ENCODE measurements around the gene SP5.
A peak's percentile ranks its signal among the peaks of the same experiment; 100 is the strongest.

SP5 gene

DNA sequence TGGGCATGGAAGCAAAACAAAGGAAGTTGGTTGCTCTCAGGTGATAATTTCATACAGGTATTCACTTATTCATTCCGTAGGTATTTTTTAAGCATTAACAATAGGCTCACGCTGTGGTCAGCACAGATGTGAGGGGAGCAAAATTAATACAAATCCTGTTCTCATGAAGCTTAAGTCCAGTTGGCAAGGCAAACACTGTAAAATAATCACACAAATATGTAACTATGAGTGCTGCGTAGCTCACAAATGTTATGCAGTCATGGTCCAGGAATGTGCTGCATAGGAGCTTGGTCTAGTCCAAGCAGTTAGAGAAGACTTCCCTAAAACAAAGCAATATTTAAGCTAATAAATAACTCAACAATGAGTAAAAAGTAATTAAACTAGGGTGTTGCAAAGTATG lies 23.9 kb downstream of the SP5 start:
- H2BK12ac ChIP-seq (ENCODE audit: low read length in 2 of 2), result no peak overlapping the region
- no peak overlapping the region for H4K91ac ChIP-seq (ENCODE audit: low read length)
- H2AFZ ChIP-seq (ENCODE audit: low read depth, low read length), result no peak overlapping the region
- no peak overlapping the region for H3K4ac ChIP-seq (ENCODE audit: low read depth in 1 of 2, low read length in 2 of 2)
- H3K9ac ChIP-seq (ENCODE audit: low read length), result peak overlapping the region; percentile 59
- no peak overlapping the region for H3K14ac ChIP-seq (ENCODE audit: low read length in 2 of 2)
- no peaks in the 10 kb centered on the region for H3K9me3 ChIP-seq (ENCODE audit: control insufficient read depth, low read length)
- no CpG with 5 or more reads among the region's 3 CpGs for WGBS
- H3K79me1 ChIP-seq (replicated peaks; ENCODE audit: low read length, poor library complexity, severe bottlenecking), result no peaks in the 10 kb centered on the region
- peaks cover 7% of the 10 kb centered on the region for H3K4me1 ChIP-seq (ENCODE audit: control insufficient read depth, insufficient read depth, low read depth, low read length)
- H3K27ac ChIP-seq (ENCODE audit: low read length, poor library complexity, severe bottlenecking), result peak overlapping the region; percentile 54
- no peak overlapping the region for H2BK5ac ChIP-seq (ENCODE audit: low read depth, low read length, poor library complexity, severe bottlenecking)
- no peaks in the 10 kb centered on the region for H3K27me3 ChIP-seq (ENCODE audit: control insufficient read depth in 1 of 2, insufficient read depth in 1 of 2, low read length in 2 of 2)
- H2BK120ac ChIP-seq (ENCODE audit: low read depth, low read length), result no peak overlapping the region
- no peak overlapping the region for H3K4me3 ChIP-seq (ENCODE audit: insufficient read depth in 1 of 2, low read depth in 1 of 2, low read length in 2 of 2)
- H2AK5ac ChIP-seq (ENCODE audit: low read length, severe bottlenecking), result no peak overlapping the region
- DNase-seq, result peak; percentile 64
- H3K18ac ChIP-seq (ENCODE audit: low read depth in 1 of 2, low read length in 2 of 2), result no peak overlapping the region
- no peak overlapping the region for H4K8ac ChIP-seq (ENCODE audit: low read length)
- no peak overlapping the region for H2BK15ac ChIP-seq (ENCODE audit: low read depth, poor library complexity, severe bottlenecking)
- H3K36me3 ChIP-seq (ENCODE audit: control insufficient read depth in 1 of 2, insufficient read depth in 2 of 2, low read depth in 1 of 2, low read length in 2 of 2), result no peaks in the 10 kb centered on the region
- no peak overlapping the region for H3K4me2 ChIP-seq (ENCODE audit: low read length, poor library complexity, severe bottlenecking)
- H3K23ac ChIP-seq (ENCODE audit: low read length in 2 of 2), result no peak overlapping the region

DNA sequence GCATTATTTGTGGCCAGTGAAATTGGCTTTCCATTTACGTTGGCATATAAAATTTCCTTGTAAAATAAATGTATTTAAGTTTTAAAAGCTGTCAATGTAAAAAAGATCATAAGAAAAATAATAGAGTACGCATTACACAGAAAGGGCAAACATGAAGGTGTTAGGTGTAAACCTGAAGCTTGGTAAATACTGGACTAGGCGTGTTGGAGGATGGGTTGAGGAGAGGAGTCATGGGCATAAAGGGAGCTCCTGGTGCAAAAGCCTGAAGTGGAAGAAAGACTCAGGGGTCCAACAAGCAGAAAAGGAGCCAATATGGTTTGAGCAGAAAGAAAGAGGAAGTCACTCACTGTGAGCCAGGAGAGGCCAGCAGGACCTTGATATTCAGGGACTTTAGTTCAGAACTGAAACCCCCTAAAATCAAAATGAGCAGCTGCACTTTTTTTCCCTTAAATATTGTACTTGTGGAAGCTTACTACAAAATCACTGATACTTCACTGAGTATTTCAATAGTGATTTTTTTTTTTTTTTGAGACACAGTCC lies 24.4 kb downstream of the SP5 start:
- H3K27ac ChIP-seq (ENCODE audit: low read length, poor library complexity, severe bottlenecking), result peak overlapping the region; percentile 5
- no peak overlapping the region for H2BK15ac ChIP-seq (ENCODE audit: low read depth, poor library complexity, severe bottlenecking)
- peaks cover 7% of the 10 kb centered on the region for H3K4me1 ChIP-seq (ENCODE audit: control insufficient read depth, insufficient read depth, low read depth, low read length)
- no peak overlapping the region for H3K4me2 ChIP-seq (ENCODE audit: low read length, poor library complexity, severe bottlenecking)
- H3K27me3 ChIP-seq (ENCODE audit: control insufficient read depth in 1 of 2, insufficient read depth in 1 of 2, low read length in 2 of 2), result no peaks in the 10 kb centered on the region
- H3K23ac ChIP-seq (ENCODE audit: low read length in 2 of 2), result no peak overlapping the region
- no peak overlapping the region for H3K14ac ChIP-seq (ENCODE audit: low read length in 2 of 2)
- H4K91ac ChIP-seq (ENCODE audit: low read length), result no peak overlapping the region
- DNase-seq, result no peak
- H2AFZ ChIP-seq (ENCODE audit: low read depth, low read length), result no peak overlapping the region
- H2AK5ac ChIP-seq (ENCODE audit: low read length, severe bottlenecking), result no peak overlapping the region
- WGBS, result 98% methylated on average over 2 of the region's 3 CpGs
- H3K79me1 ChIP-seq (replicated peaks; ENCODE audit: low read length, poor library complexity, severe bottlenecking), result no peaks in the 10 kb centered on the region
- H3K36me3 ChIP-seq (ENCODE audit: control insufficient read depth in 1 of 2, insufficient read depth in 2 of 2, low read depth in 1 of 2, low read length in 2 of 2), result no peaks in the 10 kb centered on the region
- no peak overlapping the region for H4K8ac ChIP-seq (ENCODE audit: low read length)
- peak overlapping the region; percentile 59 for H3K9ac ChIP-seq (ENCODE audit: low read length)
- H2BK12ac ChIP-seq (ENCODE audit: low read length in 2 of 2), result no peak overlapping the region
- no peaks in the 10 kb centered on the region for H3K9me3 ChIP-seq (ENCODE audit: control insufficient read depth, low read length)
- no peak overlapping the region for H3K18ac ChIP-seq (ENCODE audit: low read depth in 1 of 2, low read length in 2 of 2)
- H2BK5ac ChIP-seq (ENCODE audit: low read depth, low read length, poor library complexity, severe bottlenecking), result no peak overlapping the region
- no peak overlapping the region for H3K4ac ChIP-seq (ENCODE audit: low read depth in 1 of 2, low read length in 2 of 2)
- no peak overlapping the region for H2BK120ac ChIP-seq (ENCODE audit: low read depth, low read length)
- H3K4me3 ChIP-seq (ENCODE audit: insufficient read depth in 1 of 2, low read depth in 1 of 2, low read length in 2 of 2), result no peak overlapping the region

DNA sequence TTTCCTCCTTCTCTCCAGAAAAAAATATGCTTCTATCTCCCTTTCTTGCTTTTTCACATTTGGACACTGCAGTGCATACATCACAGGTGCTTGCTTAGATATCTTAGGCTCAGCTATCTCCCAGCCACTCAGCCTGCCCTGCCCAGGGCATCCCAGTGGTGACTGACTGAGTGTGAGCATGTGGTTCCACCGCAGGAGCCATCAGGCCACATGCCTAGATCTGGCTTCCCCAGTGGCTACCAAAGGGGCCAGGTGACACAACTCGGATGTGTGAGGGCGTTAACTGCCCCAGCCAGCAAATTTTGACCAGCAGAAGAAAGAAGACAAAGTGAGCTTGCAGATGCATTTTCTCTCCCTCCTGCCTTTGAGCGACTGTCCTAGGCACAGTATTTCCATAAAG lies 25.5 kb downstream of the SP5 start:
- Histone ChIP-seq H3K79me1 (replicated peaks; ENCODE audit: low read length, poor library complexity, severe bottlenecking) (no peaks in the 10 kb centered on the region), H2AFZ (ENCODE audit: low read depth, low read length) (no peak overlapping the region), H3K23ac (ENCODE audit: low read length in 2 of 2) (no peak overlapping the region), H3K4me3 (ENCODE audit: insufficient read depth in 1 of 2, low read depth in 1 of 2, low read length in 2 of 2) (no peak overlapping the region), H3K36me3 (ENCODE audit: control insufficient read depth in 1 of 2, insufficient read depth in 2 of 2, low read depth in 1 of 2, low read length in 2 of 2) (no peaks in the 10 kb centered on the region), H3K18ac (ENCODE audit: low read depth in 1 of 2, low read length in 2 of 2) (no peak overlapping the region), H3K4me1 (ENCODE audit: control insufficient read depth, insufficient read depth, low read depth, low read length) (peaks cover 7% of the 10 kb centered on the region), H3K4me2 (ENCODE audit: low read length, poor library complexity, severe bottlenecking) (no peak overlapping the region), H3K4ac (ENCODE audit: low read depth in 1 of 2, low read length in 2 of 2) (no peak overlapping the region), H2AK5ac (ENCODE audit: low read length, severe bottlenecking) (peak overlapping the region; percentile 61), H3K9me3 (ENCODE audit: control insufficient read depth, low read length) (no peaks in the 10 kb centered on the region), H2BK120ac (ENCODE audit: low read depth, low read length) (no peak overlapping the region), H3K9ac (ENCODE audit: low read length) (no peak overlapping the region), H2BK15ac (ENCODE audit: low read depth, poor library complexity, severe bottlenecking) (no peak overlapping the region), H2BK12ac (ENCODE audit: low read length in 2 of 2) (no peak overlapping the region), H4K8ac (ENCODE audit: low read length) (no peak overlapping the region), H3K14ac (ENCODE audit: low read length in 2 of 2) (no peak overlapping the region), H3K27ac (ENCODE audit: low read length, poor library complexity, severe bottlenecking) (no peak overlapping the region), H3K27me3 (ENCODE audit: control insufficient read depth in 1 of 2, insufficient read depth in 1 of 2, low read length in 2 of 2) (no peaks in the 10 kb centered on the region), H2BK5ac (ENCODE audit: low read depth, low read length, poor library complexity, severe bottlenecking) (no peak overlapping the region), H4K91ac (ENCODE audit: low read length) (no peak overlapping the region)
- WGBS, result 90% methylated on average over 4 of the region's 4 CpGs
- no peak for DNase-seq

DNA sequence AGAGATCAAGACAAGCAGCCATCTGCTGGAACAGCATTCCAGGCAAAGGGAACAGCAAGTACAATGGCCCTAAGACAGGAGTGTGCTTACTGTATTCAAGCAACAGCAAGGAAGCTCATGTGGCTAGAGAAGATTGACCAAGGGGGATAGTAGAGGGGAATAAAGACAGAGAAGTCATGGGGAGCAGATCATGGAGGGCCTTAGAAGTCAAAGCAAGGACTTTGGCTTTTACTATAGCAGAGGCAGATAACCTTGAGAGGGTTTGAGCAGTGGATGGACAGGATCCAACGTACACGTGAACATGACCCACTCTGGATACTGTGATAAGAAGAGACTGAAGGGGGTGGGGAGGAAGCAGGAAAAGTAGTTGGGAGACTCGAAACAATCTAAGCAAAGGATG lies 26.9 kb downstream of the SP5 start:
- H3K23ac ChIP-seq (ENCODE audit: low read length in 2 of 2), result no peak overlapping the region
- H3K27ac ChIP-seq (ENCODE audit: low read length, poor library complexity, severe bottlenecking), result no peak overlapping the region
- no peak overlapping the region for H3K4me3 ChIP-seq (ENCODE audit: insufficient read depth in 1 of 2, low read depth in 1 of 2, low read length in 2 of 2)
- no peak overlapping the region for H2BK12ac ChIP-seq (ENCODE audit: low read length in 2 of 2)
- no peak overlapping the region for H4K8ac ChIP-seq (ENCODE audit: low read length)
- H3K79me1 ChIP-seq (replicated peaks; ENCODE audit: low read length, poor library complexity, severe bottlenecking), result no peaks in the 10 kb centered on the region
- H3K9ac ChIP-seq (ENCODE audit: low read length), result no peak overlapping the region
- no peak overlapping the region for H2BK5ac ChIP-seq (ENCODE audit: low read depth, low read length, poor library complexity, severe bottlenecking)
- H3K4ac ChIP-seq (ENCODE audit: low read depth in 1 of 2, low read length in 2 of 2), result no peak overlapping the region
- H3K4me1 ChIP-seq (ENCODE audit: control insufficient read depth, insufficient read depth, low read depth, low read length), result peaks cover 7% of the 10 kb centered on the region
- no peak overlapping the region for H2AFZ ChIP-seq (ENCODE audit: low read depth, low read length)
- no peaks in the 10 kb centered on the region for H3K27me3 ChIP-seq (ENCODE audit: control insufficient read depth in 1 of 2, insufficient read depth in 1 of 2, low read length in 2 of 2)
- H3K36me3 ChIP-seq (ENCODE audit: control insufficient read depth in 1 of 2, insufficient read depth in 2 of 2, low read depth in 1 of 2, low read length in 2 of 2), result no peaks in the 10 kb centered on the region
- H2BK15ac ChIP-seq (ENCODE audit: low read depth, poor library complexity, severe bottlenecking), result no peak overlapping the region
- H3K9me3 ChIP-seq (ENCODE audit: control insufficient read depth, low read length), result no peaks in the 10 kb centered on the region
- no peak overlapping the region for H4K91ac ChIP-seq (ENCODE audit: low read length)
- H2BK120ac ChIP-seq (ENCODE audit: low read depth, low read length), result no peak overlapping the region
- no peak overlapping the region for H3K4me2 ChIP-seq (ENCODE audit: low read length, poor library complexity, severe bottlenecking)
- no peak for DNase-seq
- no peak overlapping the region for H3K14ac ChIP-seq (ENCODE audit: low read length in 2 of 2)
- 96% methylated on average over 3 of the region's 3 CpGs for WGBS
- no peak overlapping the region for H3K18ac ChIP-seq (ENCODE audit: low read depth in 1 of 2, low read length in 2 of 2)
- no peak overlapping the region for H2AK5ac ChIP-seq (ENCODE audit: low read length, severe bottlenecking)

Data from mesenchymal stem cell (in vitro differentiated cells and primary cell).